ENCODE measurements around the gene DMRTA2. TPM values are rescaled to one million over a fixed set of nuclear protein-coding genes. Genes with fewer than 3 reads are reported as not detected.

DMRTA2 gene
- total RNA-seq, 4 donors from 2014 or later = 1.6 to 8.0 (median 4.4) TPM

DNA sequence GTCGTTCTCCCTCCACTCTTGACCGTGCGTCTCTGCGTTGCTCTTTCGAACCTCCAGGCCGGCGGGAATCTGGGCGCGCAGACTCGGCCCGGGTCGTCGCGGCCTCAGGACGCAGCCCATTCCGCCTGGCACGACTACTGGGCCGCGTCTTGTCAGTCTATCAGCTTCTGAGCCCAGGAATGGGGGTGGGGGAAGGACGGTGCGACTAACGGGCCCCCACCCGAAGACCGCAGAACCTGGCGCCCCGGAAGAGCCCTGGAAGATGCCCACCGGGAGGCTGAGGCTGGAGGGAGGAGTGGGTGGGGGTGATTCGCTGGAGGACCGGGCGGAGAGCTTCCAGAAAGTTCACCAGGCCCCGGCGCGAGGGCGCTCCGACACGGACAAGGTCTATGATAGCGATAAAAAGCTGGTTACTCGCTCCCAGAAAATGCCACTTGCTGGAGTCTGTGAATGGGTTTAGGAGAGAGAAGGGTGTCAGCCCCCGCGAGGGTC is 1.7 kb upstream of the DMRTA2 start:
- Histone ChIP-seq H3K36me3 (no peaks in the 10 kb centered on the region), H3K4me3 (peak overlapping the region; percentile 47 to 71 (median 57)), H3K9me3 (no peaks in the 10 kb centered on the region), H3K27me3 (peaks cover 0 to 100% (median 41%) of the 10 kb centered on the region in 4 donors), H3K27ac (peak overlapping the region in 1 of 4 donors; percentile 72), H3K4me1 (peaks cover 22 to 81% (median 34%) of the 10 kb centered on the region in 3 donors)
- 8 to 15% methylated on average over 17 of the region's 40 CpGs for WGBS, 2 donors
- intact Hi-C loops (cut with DNase I) = no loop called here
- no peak for DNase-seq
- TF ChIP-seq, protein P1, sequence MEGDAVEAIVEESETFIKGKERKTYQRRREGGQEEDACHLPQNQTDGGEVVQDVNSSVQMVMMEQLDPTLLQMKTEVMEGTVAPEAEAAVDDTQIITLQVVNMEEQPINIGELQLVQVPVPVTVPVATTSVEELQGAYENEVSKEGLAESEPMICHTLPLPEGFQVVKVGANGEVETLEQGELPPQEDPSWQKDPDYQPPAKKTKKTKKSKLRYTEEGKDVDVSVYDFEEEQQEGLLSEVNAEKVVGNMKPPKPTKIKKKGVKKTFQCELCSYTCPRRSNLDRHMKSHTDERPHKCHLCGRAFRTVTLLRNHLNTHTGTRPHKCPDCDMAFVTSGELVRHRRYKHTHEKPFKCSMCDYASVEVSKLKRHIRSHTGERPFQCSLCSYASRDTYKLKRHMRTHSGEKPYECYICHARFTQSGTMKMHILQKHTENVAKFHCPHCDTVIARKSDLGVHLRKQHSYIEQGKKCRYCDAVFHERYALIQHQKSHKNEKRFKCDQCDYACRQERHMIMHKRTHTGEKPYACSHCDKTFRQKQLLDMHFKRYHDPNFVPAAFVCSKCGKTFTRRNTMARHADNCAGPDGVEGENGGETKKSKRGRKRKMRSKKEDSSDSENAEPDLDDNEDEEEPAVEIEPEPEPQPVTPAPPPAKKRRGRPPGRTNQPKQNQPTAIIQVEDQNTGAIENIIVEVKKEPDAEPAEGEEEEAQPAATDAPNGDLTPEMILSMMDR (IDR thresholded peaks at IDR 0.05) = no peak
- TF ChIP-seq POLR2A (IDR thresholded peaks at IDR 0.05) = no peak

DNA sequence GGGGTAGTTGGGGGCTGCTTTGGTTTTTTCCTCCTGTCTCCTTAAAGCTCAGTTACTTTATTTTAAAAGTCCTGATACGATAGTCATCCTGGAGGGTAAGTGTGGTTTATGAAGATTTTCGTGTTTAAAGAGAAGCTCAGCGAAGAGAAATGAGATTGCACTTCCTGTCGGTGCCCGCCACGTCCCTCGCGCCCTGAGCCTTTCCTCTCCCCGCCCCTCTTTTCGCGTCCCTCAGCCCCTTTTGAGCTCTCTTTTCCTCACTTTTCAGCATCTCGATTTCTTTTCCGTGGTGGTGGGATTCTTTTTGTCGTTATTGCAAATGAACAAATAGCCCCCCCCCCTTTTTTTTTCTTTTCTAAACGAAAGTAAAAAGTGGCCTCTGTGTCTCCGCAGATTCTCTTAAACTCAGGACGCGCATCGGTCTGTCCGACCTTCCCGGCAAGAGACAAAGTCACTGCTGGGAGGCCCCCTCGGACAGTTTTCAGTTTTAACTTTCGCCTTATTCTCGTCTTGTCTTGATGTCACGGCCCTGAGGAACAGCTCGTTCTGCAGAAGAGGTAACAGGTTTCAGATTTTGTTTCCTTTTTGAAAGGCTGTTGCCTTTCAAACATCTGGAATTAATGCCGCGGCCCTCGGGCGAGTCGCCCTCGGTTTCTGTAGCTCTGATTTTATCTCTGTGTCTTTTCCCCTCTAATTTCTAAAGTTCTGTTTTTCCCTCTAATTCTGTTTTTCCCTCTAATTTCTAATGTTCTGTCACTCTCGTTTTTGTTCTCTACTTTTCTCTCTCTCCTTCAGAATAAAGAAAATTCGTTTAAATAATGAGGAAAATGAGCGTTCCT is 1.0 kb upstream of the DMRTA2 start:
- 5 to 7% methylated on average over 33 to 35 of the region's 35 CpGs for WGBS, 2 donors
- Histone ChIP-seq H3K36me3 (peaks cover 0 to 6% (median 0%) of the 10 kb centered on the region in 3 donors), H3K4me1 (peaks cover 22 to 86% (median 36%) of the 10 kb centered on the region in 3 donors), H3K27me3 (peaks cover 0 to 100% (median 46%) of the 10 kb centered on the region in 4 donors), H3K27ac (peak overlapping the region in 3 of 4 donors; percentile 5 to 72 (median 39)), H3K9me3 (no peaks in the 10 kb centered on the region), H3K4me3 (peak overlapping the region; percentile 47 to 71 (median 57))
- intact Hi-C loops (cut with DNase I) = no loop called here
- TF ChIP-seq POLR2A (IDR thresholded peaks at IDR 0.05) = no peak
- TF ChIP-seq, protein P1 (IDR thresholded peaks at IDR 0.05) = no peak
- DNase-seq = no peak

DNA sequence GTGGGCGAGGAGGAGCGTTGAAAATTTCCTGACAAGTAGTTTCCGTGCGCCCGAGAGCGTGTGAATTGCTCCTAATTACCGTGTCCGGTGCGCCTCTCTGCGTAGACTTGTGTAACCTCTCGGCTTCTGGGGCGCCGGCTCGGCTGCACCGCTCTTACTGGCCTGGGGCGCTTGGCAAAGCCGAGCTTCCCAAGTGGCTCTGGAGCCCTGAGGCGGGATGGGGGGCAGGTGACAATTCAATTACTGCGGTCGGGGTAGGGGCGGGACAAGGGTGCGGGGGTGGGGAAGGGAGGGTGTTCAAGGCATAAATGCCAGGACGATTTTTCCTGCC is 392 bp upstream of the DMRTA2 start:
- intact Hi-C loops (cut with DNase I) = no loop called here
- H3K36me3 ChIP-seq = peaks cover 0 to 10% (median 0%) of the 10 kb centered on the region in 3 donors
- no peaks in the 10 kb centered on the region for H3K9me3 ChIP-seq
- DNase-seq = no peak
- H3K27me3 ChIP-seq = peaks cover 0 to 100% (median 47%) of the 10 kb centered on the region in 4 donors
- TF ChIP-seq POLR2A (IDR thresholded peaks at IDR 0.05) = no peak
- TF ChIP-seq, protein P1 (IDR thresholded peaks at IDR 0.05) = no peak
- H3K4me1 ChIP-seq = peaks cover 25 to 92% (median 38%) of the 10 kb centered on the region in 3 donors
- peak overlapping the region; percentile 5 to 72 (median 22) for H3K27ac ChIP-seq
- peak overlapping the region; percentile 47 to 71 (median 57) for H3K4me3 ChIP-seq
- 3 to 13% methylated on average over 8 to 22 of the region's 23 CpGs for WGBS, 2 donors

DNA sequence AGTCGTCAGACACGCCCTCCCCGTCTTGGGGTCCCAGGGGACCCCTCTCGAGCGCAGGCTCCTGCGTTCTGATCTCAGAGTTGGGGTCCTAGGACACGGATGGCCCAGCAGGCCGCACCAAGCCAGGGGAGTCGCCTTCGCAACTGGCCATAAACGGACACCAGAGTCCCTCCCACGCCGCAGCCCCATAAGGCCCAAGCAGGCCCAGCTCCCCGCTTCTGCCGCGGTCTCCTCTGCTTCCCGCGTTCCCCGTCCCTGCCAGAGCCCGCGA is 633 bp downstream of the DMRTA2 start:
- no peak for DNase-seq
- H3K4me3 ChIP-seq = peak overlapping the region; percentile 47 to 71 (median 57)
- 7% methylated on average over 3 of the region's 21 CpGs; no CpG with 5 or more reads in 1 of the 2 donors for WGBS, 2 donors
- H3K27ac ChIP-seq = peak overlapping the region; percentile 5 to 72 (median 48)
- no peak for TF ChIP-seq POLR2A (IDR thresholded peaks at IDR 0.05)
- TF ChIP-seq, protein P1 (IDR thresholded peaks at IDR 0.05) = no peak
- H3K27me3 ChIP-seq = peaks cover 0 to 100% (median 45%) of the 10 kb centered on the region in 4 donors
- H3K36me3 ChIP-seq = peaks cover 0 to 18% (median 0%) of the 10 kb centered on the region in 3 donors
- H3K9me3 ChIP-seq = no peaks in the 10 kb centered on the region
- H3K4me1 ChIP-seq = peaks cover 27 to 95% (median 37%) of the 10 kb centered on the region in 3 donors
- intact Hi-C loops (cut with DNase I) = no loop called here
